Esophagus squamous epithelium (tissue), 5 donors: ENCODE measurements around the gene ATP10B. TPM values are rescaled to one million over a fixed set of nuclear protein-coding genes. Genes with fewer than 3 reads are reported as not detected.

Experiments used
- DNase-seq: peaks from one replicate; lab custom pipeline; 2025; lab: John Stamatoyannopoulos, UW
- H3K27ac ChIP-seq, 4 donors: fragments of 200-600 bp; sonication (generic); one replicate each; pipeline ENCODE4 v1.5.1; 2016 to 2019; ENCODE audit warnings: mild to moderate bottlenecking in 1 of 4
- H3K27me3 ChIP-seq, 4 donors: fragments of 200-600 bp; sonication (generic); 1 replicate in 3 of 4; 2 replicates in 1 of 4; pipeline versions ENCODE4 v1.5.1 to v1.6.0; 2017 to 2021; ENCODE audit warnings: antibody characterized with exemption in 1 of 4
- H3K36me3 ChIP-seq, 3 donors: fragments of 200-600 bp; sonication (generic); one replicate each; pipeline ENCODE4 v1.5.1; 2016 to 2019
- H3K4me1 ChIP-seq, 3 donors: fragments of 200-600 bp; sonication (generic); one replicate each; pipeline ENCODE4 v1.5.1; 2017 to 2019
- H3K4me3 ChIP-seq, 4 donors: fragments of 200-600 bp; sonication (generic); 1 replicate in 3 of 4; 2 replicates in 1 of 4; pipeline ENCODE4 v1.5.1; 2016 to 2019; ENCODE audit warnings: mild to moderate bottlenecking in 2 of 4, moderate library complexity in 1 of 4
- H3K9me3 ChIP-seq, 3 donors: fragments of 200-600 bp; sonication (generic); one replicate each; pipeline ENCODE4 v1.5.1; 2016 to 2019
- CTCF ChIP-seq, 6 experiments: fragments of 450-650 bp in 4 of 6; fragments of 200-600 bp in 2 of 6; sonication (generic) in 2 of 6; IDR thresholded peaks; one replicate each; pipeline ENCODE4 v1.5.1; 2016 to 2019; ENCODE audit warnings: antibody characterized with exemption in 6 of 6, mild to moderate bottlenecking in 4 of 6, moderate library complexity in 4 of 6
- POLR2A ChIP-seq, 4 donors: fragments of 450-650 bp; IDR thresholded peaks; one replicate each; pipeline ENCODE4 v1.6.1; 2017; ENCODE audit warnings: antibody characterized with exemption in 4 of 4, mild to moderate bottlenecking in 4 of 4, moderate library complexity in 3 of 4
- WGBS, 2 donors: methylation state at CpG; one replicate each; pipeline ENCODE4 v1.1.5; 2018; 5-methylcytosine and 5-hydroxymethylcytosine counted together
- intact Hi-C: fragments of 100-400 bp; cut with DNase I; formaldehyde crosslinking; loops from one replicate; pipeline ENCODE4 v1.15.0; 2022
- total RNA-seq, 4 donors: library from RNA; depleted of rRNA; stranded (reverse); fragments of >200 nt; gene quantifications; one replicate each; pipeline ENCODE4 v1.1.0, GENCODE V29; 2016
- donor health status: DM: yes; HTN: yes; CAD: no.

The ATP10B gene
- total RNA-seq, 4 donors from 2014 or later: 6.1 to 26.6 (median 14.4) TPM

GRCh38 chr5:160635663-160636062, 216.3 kb downstream of the ATP10B start:
- H3K4me3 ChIP-seq: no peak overlapping the region
- no peak for TF ChIP-seq CTCF (IDR thresholded peaks at IDR 0.05)
- TF ChIP-seq POLR2A (IDR thresholded peaks at IDR 0.05): no peak
- H3K27me3 ChIP-seq: no peaks in the 10 kb centered on the region
- H3K4me1 ChIP-seq: no peaks in the 10 kb centered on the region
- H3K9me3 ChIP-seq: no peaks in the 10 kb centered on the region
- DNase-seq: no peak
- intact Hi-C loops: no loop called here
- 73 to 86% methylated on average over 4 of the region's 4 CpGs for WGBS, 2 donors
- H3K27ac ChIP-seq: no peak overlapping the region
- H3K36me3 ChIP-seq: no peaks in the 10 kb centered on the region

GRCh38 chr5:160635046-160635445, 217.0 kb downstream of the ATP10B start:
- Histone ChIP-seq H3K27me3 (no peaks in the 10 kb centered on the region), H3K27ac (no peak overlapping the region), H3K36me3 (no peaks in the 10 kb centered on the region), H3K4me3 (no peak overlapping the region), H3K9me3 (no peaks in the 10 kb centered on the region), H3K4me1 (no peaks in the 10 kb centered on the region)
- 68 to 78% methylated on average over 4 of the region's 4 CpGs for WGBS, 2 donors
- intact Hi-C loops: no loop called here
- TF ChIP-seq POLR2A (IDR thresholded peaks at IDR 0.05) (no peak), CTCF (IDR thresholded peaks at IDR 0.05) (no peak)
- DNase-seq: no peak

- Histone ChIP-seq H3K36me3 (no peaks in the 10 kb centered on the region), H3K4me1 (no peaks in the 10 kb centered on the region), H3K27ac (no peak overlapping the region), H3K4me3 (no peak overlapping the region), H3K27me3 (no peaks in the 10 kb centered on the region), H3K9me3 (no peaks in the 10 kb centered on the region)
- no peak for DNase-seq
- 63 to 70% methylated on average over 2 of the region's 2 CpGs for WGBS, 2 donors
- intact Hi-C loops: no loop called here
- TF ChIP-seq POLR2A (IDR thresholded peaks at IDR 0.05): no peak
- no peak for TF ChIP-seq CTCF (IDR thresholded peaks at IDR 0.05)
Observed at GRCh38 chr5:160629003-160629402, 223.0 kb downstream of the ATP10B start.

GRCh38 chr5:160628619-160628968, 223.4 kb downstream of the ATP10B start:
- H3K36me3 ChIP-seq: no peaks in the 10 kb centered on the region
- no peaks in the 10 kb centered on the region for H3K4me1 ChIP-seq
- no peak overlapping the region for H3K27ac ChIP-seq
- H3K27me3 ChIP-seq: no peaks in the 10 kb centered on the region
- no peak overlapping the region for H3K4me3 ChIP-seq
- no peaks in the 10 kb centered on the region for H3K9me3 ChIP-seq
- DNase-seq: no peak
- intact Hi-C loops: no loop called here
- 78 to 85% methylated on average over 1 of the region's 1 CpG for WGBS, 2 donors
- TF ChIP-seq POLR2A (IDR thresholded peaks at IDR 0.05) (no peak), CTCF (IDR thresholded peaks at IDR 0.05) (no peak)

- no peaks in the 10 kb centered on the region for H3K36me3 ChIP-seq
- TF ChIP-seq CTCF (IDR thresholded peaks at IDR 0.05) (no peak), POLR2A (IDR thresholded peaks at IDR 0.05) (no peak)
- H3K9me3 ChIP-seq: no peaks in the 10 kb centered on the region
- H3K4me1 ChIP-seq: no peaks in the 10 kb centered on the region
- no peaks in the 10 kb centered on the region for H3K27me3 ChIP-seq
- 51 to 62% methylated on average over 5 of the region's 5 CpGs for WGBS, 2 donors
- H3K27ac ChIP-seq: no peak overlapping the region
- DNase-seq: no peak
- intact Hi-C loops: no loop called here
- H3K4me3 ChIP-seq: no peak overlapping the region
Observed at GRCh38 chr5:160627921-160628618, 223.9 kb downstream of the ATP10B start.
